Neural progenitor cell (in vitro differentiated cells): ENCODE results near the gene COA8. TPM values are rescaled to one million over a fixed set of nuclear protein-coding genes. Genes with fewer than 3 reads are reported as not detected.

Experiments used
- DNase-seq: peaks from one replicate; pipeline ENCODE4 v3.0.0-alpha.2; 2016; ENCODE audit warnings: low spot score
- H2AFZ ChIP-seq: fragments of 200-600 bp; sonication (generic); replicated peaks from 2 replicates; pipeline ENCODE4 v1.6.1; 2016; ENCODE audit warnings: antibody characterized with exemption
- H3F3A ChIP-seq: fragments of 200-600 bp; sonication (generic); 2 replicates; pipeline ENCODE4 v1.6.1; 2016; ENCODE audit warnings: antibody characterized with exemption, low read depth
- H3K27ac ChIP-seq: fragments of 200-600 bp; sonication (generic); 2 replicates; pipeline ENCODE4 v1.5.1; 2016; ENCODE audit warnings: mild to moderate bottlenecking
- H3K27me3 ChIP-seq: fragments of 200-600 bp; sonication (generic); 2 replicates; pipeline ENCODE4 v1.6.1; 2016; ENCODE audit warnings: mild to moderate bottlenecking, moderate library complexity
- H3K36me3 ChIP-seq: fragments of 200-600 bp; sonication (generic); 2 replicates; pipeline ENCODE4 v1.5.1; 2016
- H3K4me1 ChIP-seq: fragments of 200-600 bp; sonication (generic); 2 replicates; pipeline ENCODE4 v1.6.1; 2016; ENCODE audit warnings: mixed run types
- H3K4me2 ChIP-seq: fragments of 200-600 bp; sonication (generic); 2 replicates; pipeline ENCODE4 v1.6.1; 2016
- H3K4me3 ChIP-seq: fragments of 200-600 bp; sonication (generic); 2 replicates; pipeline ENCODE4 v1.5.1; 2016
- H3K79me2 ChIP-seq: fragments of 200-600 bp; sonication (generic); 2 replicates; pipeline ENCODE4 v1.6.1; 2016; ENCODE audit warnings: low read depth
- H3K9ac ChIP-seq: fragments of 200-600 bp; sonication (generic); 2 replicates; pipeline ENCODE4 v1.6.1; 2016
- H3K9me3 ChIP-seq: fragments of 200-600 bp; sonication (generic); 2 replicates; pipeline ENCODE4 v1.5.1; 2016; ENCODE audit warnings: low read depth
- H4K20me1 ChIP-seq: fragments of 200-600 bp; sonication (generic); 2 replicates; pipeline ENCODE4 v1.6.1; 2016; ENCODE audit warnings: low read depth
- H3K27ac Mint-ChIP-seq: 3 replicates; pipeline ENCODE4 v1.8.0; 2021; ENCODE audit warnings: mixed read lengths
- H3K27me3 Mint-ChIP-seq: 2 replicates; pipeline ENCODE4 v1.8.0; 2022; ENCODE audit warnings: low read depth, mild to moderate bottlenecking, inconsistent platforms, moderate library complexity, mixed read lengths; ENCODE audit not compliant: insufficient read depth
- H3K36me3 Mint-ChIP-seq: 3 replicates; pipeline ENCODE4 v1.8.0; 2021; ENCODE audit warnings: mixed read lengths
- H3K4me1 Mint-ChIP-seq: 3 replicates; pipeline ENCODE4 v1.8.0; 2021; ENCODE audit warnings: mixed read lengths
- H3K4me3 Mint-ChIP-seq: 3 replicates; pipeline ENCODE4 v1.8.0; 2021; ENCODE audit warnings: mild to moderate bottlenecking, moderate library complexity, mixed read lengths
- H3K9me3 Mint-ChIP-seq: 3 replicates; pipeline ENCODE4 v1.8.0; 2020; ENCODE audit warnings: mixed read lengths
- EZH2 ChIP-seq: fragments of 200-600 bp; sonication (generic); IDR thresholded peaks from 2 replicates; pipeline ENCODE4 v1.6.1; 2017; ENCODE audit warnings: antibody characterized with exemption, mild to moderate bottlenecking, moderate library complexity
- EZH2phosphoT487 ChIP-seq: fragments of 200-600 bp; sonication (generic); IDR thresholded peaks from 2 replicates; pipeline ENCODE4 v1.6.1; 2017; ENCODE audit warnings: antibody characterized with exemption
- total RNA-seq: library from RNA; depleted of rRNA; stranded (reverse); fragments of >200 nt; gene quantifications from 2 replicates; pipeline ENCODE4 v1.2.3, GENCODE V29; 2015; ENCODE audit warnings: low replicate concordance
- TF ChIP-seq, protein P1 (sequence below): fragments of 200-600 bp; sonication (generic); IDR thresholded peaks from 2 replicates; pipeline ENCODE4 v1.5.1; 2017; ENCODE audit warnings: antibody characterized with exemption, mild to moderate bottlenecking

The COA8 gene
- total RNA-seq, 1 donor from 2014 or later: 72.3 TPM

DNA sequence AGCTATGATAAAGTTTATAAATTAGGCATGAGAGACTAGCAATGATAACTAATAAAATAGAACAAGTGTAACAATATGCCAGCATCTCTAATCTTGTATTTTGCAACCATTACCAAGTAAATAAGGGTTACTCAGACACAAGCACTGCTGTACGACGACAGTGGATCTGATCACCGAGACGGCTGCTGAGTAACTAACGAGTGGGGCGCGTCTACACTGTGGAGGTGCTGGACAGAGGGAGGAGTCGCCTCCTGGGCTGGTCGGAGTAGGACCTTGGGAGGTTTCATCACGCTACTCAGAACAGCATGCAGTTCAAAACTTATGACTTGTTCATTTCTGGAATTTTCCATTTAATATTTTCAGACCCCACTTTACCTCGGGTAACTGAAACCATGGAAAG is 18.4 kb downstream of the COA8 start:
- Histone ChIP-seq H3K27ac (no peak overlapping the region), H4K20me1 (peaks cover 24% of the 10 kb centered on the region), H3K9ac (no peak overlapping the region), H3K9me3 (no peaks in the 10 kb centered on the region), H3K27me3 (no peaks in the 10 kb centered on the region), H3K4me1 (peaks cover 3% of the 10 kb centered on the region), H3K79me2 (peaks cover 19% of the 10 kb centered on the region), H3K4me3 (no peak overlapping the region), H3F3A (peaks cover 4% of the 10 kb centered on the region), H2AFZ (no peak overlapping the region), H3K4me2 (no peak overlapping the region), H3K36me3 (no peaks in the 10 kb centered on the region)
- Mint-ChIP-seq H3K36me3 (peaks cover 23% of the 10 kb centered on the region), H3K27me3 (peaks cover 5% of the 10 kb centered on the region), H3K9me3 (no peaks in the 10 kb centered on the region), H3K4me3 (no peak overlapping the region), H3K4me1 (peaks cover 11% of the 10 kb centered on the region), H3K27ac (no peak overlapping the region)
- no peak for DNase-seq
- TF ChIP-seq EZH2 (no peak), EZH2phosphoT487 (no peak)
- TF ChIP-seq, protein P1, sequence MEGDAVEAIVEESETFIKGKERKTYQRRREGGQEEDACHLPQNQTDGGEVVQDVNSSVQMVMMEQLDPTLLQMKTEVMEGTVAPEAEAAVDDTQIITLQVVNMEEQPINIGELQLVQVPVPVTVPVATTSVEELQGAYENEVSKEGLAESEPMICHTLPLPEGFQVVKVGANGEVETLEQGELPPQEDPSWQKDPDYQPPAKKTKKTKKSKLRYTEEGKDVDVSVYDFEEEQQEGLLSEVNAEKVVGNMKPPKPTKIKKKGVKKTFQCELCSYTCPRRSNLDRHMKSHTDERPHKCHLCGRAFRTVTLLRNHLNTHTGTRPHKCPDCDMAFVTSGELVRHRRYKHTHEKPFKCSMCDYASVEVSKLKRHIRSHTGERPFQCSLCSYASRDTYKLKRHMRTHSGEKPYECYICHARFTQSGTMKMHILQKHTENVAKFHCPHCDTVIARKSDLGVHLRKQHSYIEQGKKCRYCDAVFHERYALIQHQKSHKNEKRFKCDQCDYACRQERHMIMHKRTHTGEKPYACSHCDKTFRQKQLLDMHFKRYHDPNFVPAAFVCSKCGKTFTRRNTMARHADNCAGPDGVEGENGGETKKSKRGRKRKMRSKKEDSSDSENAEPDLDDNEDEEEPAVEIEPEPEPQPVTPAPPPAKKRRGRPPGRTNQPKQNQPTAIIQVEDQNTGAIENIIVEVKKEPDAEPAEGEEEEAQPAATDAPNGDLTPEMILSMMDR: no peak

DNA sequence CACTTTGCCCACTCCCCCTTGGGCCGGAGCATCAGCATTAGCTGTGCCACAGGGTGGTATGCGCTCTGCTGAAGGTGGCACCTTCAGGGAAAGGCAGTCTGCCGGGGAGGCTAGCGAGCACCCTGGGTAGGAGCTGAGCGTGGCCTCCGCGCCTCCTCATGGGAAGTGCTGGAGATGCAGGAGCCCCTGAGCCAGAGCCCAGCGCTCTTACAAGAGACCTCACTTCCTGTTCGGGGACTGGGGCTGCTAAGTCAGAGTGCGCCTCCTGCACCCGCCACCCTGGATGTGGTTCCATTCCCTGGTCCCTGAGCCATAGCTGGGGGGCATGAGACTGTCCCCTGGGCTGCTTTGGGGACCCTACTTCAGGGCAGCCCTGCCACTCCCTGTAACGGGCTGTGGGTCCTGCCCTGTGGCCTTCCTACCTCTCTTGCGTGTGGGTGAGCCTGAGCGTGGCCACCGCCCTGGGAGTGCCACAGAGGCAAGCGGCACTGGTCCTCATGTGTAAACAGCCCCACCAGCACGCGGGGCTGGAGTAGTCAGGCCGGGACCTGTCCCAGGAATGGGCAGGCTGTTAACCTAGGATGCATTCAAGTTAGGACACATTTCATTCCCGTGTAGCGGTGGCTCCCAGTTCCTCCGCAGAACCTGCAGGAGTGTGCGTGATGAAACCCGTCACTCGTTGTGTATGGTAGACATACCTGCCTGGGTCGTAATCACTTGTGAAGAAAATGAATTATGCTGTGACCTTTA is 19.4 kb downstream of the COA8 start:
- no peak overlapping the region for H3K4me3 Mint-ChIP-seq
- H3F3A ChIP-seq: no peaks in the 10 kb centered on the region
- no peak overlapping the region for H3K27ac ChIP-seq

DNA sequence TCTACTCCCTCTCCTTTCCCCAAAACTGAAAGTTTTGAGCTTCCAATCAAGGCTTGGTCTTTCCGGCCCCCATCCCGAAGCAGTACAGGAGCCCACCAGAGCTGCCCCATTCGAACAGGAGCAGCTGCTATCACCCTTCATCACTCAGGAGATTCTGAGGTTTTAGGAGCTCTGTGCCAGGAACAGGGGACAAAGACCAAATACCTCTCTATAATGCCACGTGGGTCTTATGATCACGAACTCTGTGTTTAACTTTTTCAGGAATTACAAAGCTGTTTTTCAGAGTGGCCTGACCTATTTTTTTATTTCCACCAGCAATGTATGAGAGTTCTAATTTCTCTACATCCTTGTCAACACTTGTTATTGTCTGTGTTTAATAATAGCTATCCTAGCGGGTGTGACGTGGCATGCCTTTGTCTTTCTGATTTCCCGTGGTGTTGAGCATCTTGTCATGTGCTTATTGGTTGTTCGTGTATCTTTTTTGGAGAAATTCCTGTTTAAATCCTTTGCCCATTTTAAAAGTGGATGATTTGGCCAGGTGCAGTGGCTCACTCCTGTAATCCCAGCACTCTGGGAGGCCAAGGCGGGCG is 21.7 kb downstream of the COA8 start:
- TF ChIP-seq EZH2: no peak
- TF ChIP-seq EZH2phosphoT487: no peak
- TF ChIP-seq, protein P1: no peak
- Histone ChIP-seq H3K4me2 (no peak overlapping the region), H3K9me3 (no peaks in the 10 kb centered on the region), H2AFZ (no peak overlapping the region), H3F3A (no peaks in the 10 kb centered on the region), H3K36me3 (no peaks in the 10 kb centered on the region), H3K27me3 (no peaks in the 10 kb centered on the region), H3K4me3 (no peak overlapping the region), H3K9ac (no peak overlapping the region), H4K20me1 (peaks cover 2% of the 10 kb centered on the region), H3K4me1 (no peaks in the 10 kb centered on the region), H3K79me2 (peaks cover 3% of the 10 kb centered on the region), H3K27ac (no peak overlapping the region)
- Mint-ChIP-seq H3K9me3 (no peaks in the 10 kb centered on the region), H3K27ac (no peak overlapping the region), H3K27me3 (peaks cover 3% of the 10 kb centered on the region), H3K36me3 (peaks cover 26% of the 10 kb centered on the region), H3K4me3 (no peak overlapping the region), H3K4me1 (no peaks in the 10 kb centered on the region)
- no peak for DNase-seq

More for the DNA sequence above, 19.4 kb downstream of the COA8 start:
- no peaks in the 10 kb centered on the region for H3K9me3 ChIP-seq
- no peaks in the 10 kb centered on the region for H3K4me1 ChIP-seq
- H3K36me3 ChIP-seq: no peaks in the 10 kb centered on the region
- peaks cover 15% of the 10 kb centered on the region for H4K20me1 ChIP-seq
- no peak overlapping the region for H3K4me2 ChIP-seq
- Mint-ChIP-seq H3K4me1 (peaks cover 3% of the 10 kb centered on the region), H3K27me3 (peaks cover 3% of the 10 kb centered on the region), H3K36me3 (peaks cover 23% of the 10 kb centered on the region), H3K27ac (no peak overlapping the region), H3K9me3 (no peaks in the 10 kb centered on the region)
- H3K4me3 ChIP-seq: no peak overlapping the region
- peaks cover 15% of the 10 kb centered on the region for H3K79me2 ChIP-seq
- TF ChIP-seq EZH2 (no peak), EZH2phosphoT487 (no peak)
- TF ChIP-seq, protein P1: no peak
- H3K27me3 ChIP-seq: no peaks in the 10 kb centered on the region
- no peak overlapping the region for H3K9ac ChIP-seq
- DNase-seq: no peak
- H2AFZ ChIP-seq: no peak overlapping the region
